HepG2 (cell line): ENCODE results near the gene DLL1. TPM values are rescaled to one million over a fixed set of nuclear protein-coding genes. Genes with fewer than 3 reads are reported as not detected.

ENCODE experiments used
- ATAC-seq: fragments of 200-7000 bp; cut with Tn5 transposase; 3 replicates; pipeline ENCODE4 v1.9.1; 2020; ENCODE audit warnings: mild to moderate bottlenecking, moderate library complexity
- BruUV-seq: library from RNA; stranded (reverse); fragments of 400-500 nt; replicated peaks from 2 replicates; lab custom pipeline; 2021; lab: Mats Ljungman, UMichigan
- CTCF ChIA-PET: fragments of 300-600 bp; formaldehyde crosslinking; extraction: SDS; loops from one replicate; lab custom pipeline; 2021; ENCODE audit warnings: low total read pairs, inconsistent platforms, low intra/inter-chr PET ratio; lab: Yijun Ruan, JAX
- POLR2A ChIA-PET: fragments of 350-600 bp; sonication (Branson Sonifier 250); formaldehyde crosslinking; loops from one replicate; lab custom pipeline; 2020; ENCODE audit warnings: antibody characterized with exemption, inconsistent platforms; lab: Yijun Ruan, JAX
- DNase-seq: peaks from one replicate; pipeline ENCODE4 v3.0.0-alpha.2; 2015; ENCODE audit warnings: low spot score
- FAIRE-seq: peaks from 3 replicates; lab custom pipeline; 2011; peaks lifted over from hg19 to GRCh38; lab: Jason Lieb, UNC
- H2AFZ ChIP-seq: one replicate; pipeline ENCODE4 v1.6.1; 2011; ENCODE audit warnings: low read length, inconsistent platforms
- H3K27ac ChIP-seq: fragments of 300-600 bp; 3 replicates; pipeline ENCODE4 v1.8.0; 2011; ENCODE audit warnings: mixed run types, mild to moderate bottlenecking, mixed read lengths, low read length, inconsistent platforms; ENCODE audit not compliant: insufficient read depth; ENCODE audit errors: extremely low read length
- H3K27me3 ChIP-seq, 2 experiments: fragments of 200-600 bp in 1 of 2; 2 replicates in 1 of 2; 3 replicates in 1 of 2; pipeline versions ENCODE4 v1.6.0 to v1.8.0; 2011; ENCODE audit warnings: low read length in 2 of 2, mild to moderate bottlenecking in 2 of 2, moderate library complexity in 2 of 2, inconsistent platforms in 1 of 2; ENCODE audit not compliant: insufficient read depth in 2 of 2, control insufficient read depth in 1 of 2
- H3K36me3 ChIP-seq, 2 experiments: fragments of 200-600 bp in 1 of 2; replicated peaks in 1 of 2; 2 replicates in 1 of 2; 3 replicates in 1 of 2; pipeline versions ENCODE4 v1.5.1 to v1.8.0; 2011; ENCODE audit warnings: low read length in 2 of 2, inconsistent platforms in 1 of 2; ENCODE audit not compliant: insufficient read depth in 2 of 2, control insufficient read depth in 1 of 2
- H3K4me1 ChIP-seq: 2 replicates; pipeline ENCODE4 v1.5.1; 2012; ENCODE audit warnings: low read length, inconsistent platforms; ENCODE audit not compliant: insufficient read depth
- H3K4me2 ChIP-seq: 2 replicates; pipeline ENCODE4 v1.6.0; 2011; ENCODE audit warnings: low read depth, low read length, inconsistent platforms
- H3K4me3 ChIP-seq, 3 experiments: fragments of 200-600 bp in 1 of 3; sonication (generic), shearing (Covaris generic) in 1 of 3; replicated peaks in 1 of 3; 2 replicates each; pipeline ENCODE4 v1.5.1; 2011 to 2016; ENCODE audit warnings: low read length in 3 of 3, inconsistent platforms in 2 of 3, low read depth in 2 of 3, mild to moderate bottlenecking in 2 of 3, control low read depth in 1 of 3, mixed read lengths in 1 of 3; ENCODE audit not compliant: insufficient read depth in 1 of 3
- H3K79me2 ChIP-seq: one replicate; pipeline ENCODE4 v1.6.1; 2011; ENCODE audit warnings: low read length, inconsistent platforms; ENCODE audit not compliant: insufficient read depth
- H3K9ac ChIP-seq: 2 replicates; pipeline ENCODE4 v1.6.0; 2011; ENCODE audit warnings: mild to moderate bottlenecking, low read depth, low read length, inconsistent platforms; ENCODE audit not compliant: insufficient read depth
- H3K9me3 ChIP-seq: 2 replicates; pipeline ENCODE4 v1.5.1; 2012; ENCODE audit warnings: mild to moderate bottlenecking, low read length
- H4K20me1 ChIP-seq: 2 replicates; pipeline ENCODE4 v1.6.0; 2011; ENCODE audit warnings: inconsistent platforms, mild to moderate bottlenecking, low read length, moderate library complexity; ENCODE audit not compliant: insufficient read depth
- MNT ChIP-seq: fragments of 450-650 bp; IDR thresholded peaks from 2 replicates; pipeline ENCODE4 v1.6.1; 2016
- NFYC ChIP-seq: IDR thresholded peaks from 2 replicates; pipeline ENCODE4 v1.6.1; 2016; ENCODE audit warnings: missing genetic modification reagents, missing compliant biosample characterization
- PAF1 ChIP-seq: IDR thresholded peaks from 2 replicates; pipeline ENCODE4 v1.6.1; 2016; ENCODE audit warnings: missing genetic modification reagents, missing compliant biosample characterization
- PRDM15 ChIP-seq: sonication (generic); formaldehyde crosslinking; IDR thresholded peaks from 2 replicates; pipeline ENCODE4 v1.4.0; 2020; ENCODE audit warnings: missing genetic modification reagents
- WGBS: methylation state at CpG from one replicate; pipeline ENCODE4 v1.1.6; 2017; ENCODE audit warnings: low lambda C conversion rate; 5-methylcytosine and 5-hydroxymethylcytosine counted together
- in situ Hi-C: cut with HindIII; loops from 2 replicates; pipeline ENCODE4 v1.10.0; 2017; ENCODE audit warnings: low pct_unique_long_range_greater_than_20kb; ENCODE audit not compliant: extremely low pct_ligation_motif_present
- intact Hi-C: fragments of 100-400 bp; cut with micrococcal nuclease; formaldehyde crosslinking; loops from one replicate; pipeline ENCODE4 v1.10.0; 2022; ENCODE audit not compliant: unreplicated experiment
- polyA plus RNA-seq, 8 experiments: library from polyadenylated mRNA; depleted of rRNA in 3 of 8; stranded (reverse) in 7 of 8; unstranded in 1 of 8; fragments of >200 nt; fragmentation: Illumina TruSeq in 4 of 8; extraction: Trizol in 4 of 8; gene quantifications; 2 replicates each; pipeline versions ENCODE4 v1.2.1 to v1.2.3, GENCODE V29; 2011 to 2016; ENCODE audit warnings: low read depth in 4 of 8, missing spikeins in 1 of 8, mixed read lengths in 1 of 8; ENCODE audit not compliant: insufficient read depth in 1 of 8
- total RNA-seq, 5 experiments: library from RNA; depleted of rRNA; stranded (reverse); fragments of >200 nt; fragmentation: Illumina TruSeq; extraction: Trizol; gene quantifications; 2 replicates each; pipeline ENCODE4 v1.2.3, GENCODE V29; 2016; ENCODE audit warnings: low read depth in 1 of 5

The DLL1 gene
- total and polyA plus RNA-seq, 2 of the 13 experiments (the other 11 are each of a cell fraction or from before 2014, with no cell fraction given): not detected

- Histone ChIP-seq H2AFZ (no peak overlapping the region), H3K4me1 (peaks cover 12% of the 10 kb centered on the region), H3K36me3 (no peaks in the 10 kb centered on the region), H3K9ac (no peak overlapping the region), H3K9me3 (no peaks in the 10 kb centered on the region), H3K27ac (no peak overlapping the region), H4K20me1 (no peaks in the 10 kb centered on the region; the same call in 1 of the 2 replicates), H3K4me3 (no peak overlapping the region), H3K4me2 (no peak overlapping the region), H3K27me3 (peaks cover 28 to 80% of the 10 kb centered on the region in 2 experiments), H3K79me2 (no peaks in the 10 kb centered on the region)
- ChIA-PET CTCF (no interaction called here), POLR2A (no interaction called here)
- no TSS peak for BruUV-seq
- 62% methylated on average over 14 of the region's 14 CpGs for WGBS
- DNase-seq: no peak
- in situ Hi-C loops (no loop called here), intact Hi-C loops (no loop called here)
- no peak for ATAC-seq
- no peak for FAIRE-seq
- TF ChIP-seq MNT (peak; percentile 66), PAF1 (CRISPR knock-in tag) (no peak)
Observed at GRCh38 chr6:170267688-170268087, 23.2 kb downstream of the DLL1 start.

- TF ChIP-seq PRDM15 (peak; percentile 85), NFYC (no peak)
- no peak overlapping the region for H3K9ac ChIP-seq
- H3K27ac ChIP-seq: no peak overlapping the region
- peaks cover 12% of the 10 kb centered on the region for H3K4me1 ChIP-seq
- ATAC-seq (no peak; the same call in 2 of the 3 replicates), FAIRE-seq (no peak), DNase-seq (no peak)
- H3K9me3 ChIP-seq: no peaks in the 10 kb centered on the region
- no peak overlapping the region for H3K4me3 ChIP-seq
- CTCF ChIA-PET: no interaction called here
- H3K36me3 ChIP-seq: no peaks in the 10 kb centered on the region
- H3K27me3 ChIP-seq: peaks cover 22 to 80% of the 10 kb centered on the region in 2 experiments
- intact Hi-C loops (no loop called here), in situ Hi-C loops (no loop called here)
- peak overlapping the region; percentile 52 for H3K4me2 ChIP-seq
- POLR2A ChIA-PET: no interaction called here
- H2AFZ ChIP-seq: no peak overlapping the region
- no peaks in the 10 kb centered on the region; the same call in 1 of the 2 replicates for H4K20me1 ChIP-seq
- WGBS: 5% methylated on average over 10 of the region's 18 CpGs
- no peaks in the 10 kb centered on the region for H3K79me2 ChIP-seq
- BruUV-seq: no TSS peak
Observed at GRCh38 chr6:170266061-170266825, 24.6 kb downstream of the DLL1 start.
